NCI-H2227 treated with DMSO at 0.1 percent for 48 hours (cell line): ENCODE data around the gene JDP2.

Experiments
- DNase-seq: peaks from one replicate; lab custom pipeline; 2025; lab: John Stamatoyannopoulos, UW

JDP2 gene

GRCh38 chr14:75484711-75485429 is 57.0 kb downstream of the JDP2 start:
- no peak for DNase-seq

GRCh38 chr14:75486318-75486717 is 58.5 kb downstream of the JDP2 start:
- DNase-seq = no peak

GRCh38 chr14:75487155-75487671 is 59.4 kb downstream of the JDP2 start:
- no peak for DNase-seq

- no peak for DNase-seq
Observed at GRCh38 chr14:75489480-75489837, 61.6 kb downstream of the JDP2 start.

- DNase-seq = no peak
Observed at GRCh38 chr14:75491376-75491978, 63.7 kb downstream of the JDP2 start.

- DNase-seq = no peak
Observed at GRCh38 chr14:75492832-75493591, 65.2 kb downstream of the JDP2 start.

GRCh38 chr14:75493592-75494087 is 65.8 kb downstream of the JDP2 start:
- DNase-seq = no peak

- DNase-seq = no peak
Observed at GRCh38 chr14:75494896-75495295, 67.1 kb downstream of the JDP2 start.

GRCh38 chr14:75495399-75495798 is 67.6 kb downstream of the JDP2 start:
- no peak for DNase-seq

- DNase-seq = no peak
Observed at GRCh38 chr14:75495882-75496281, 68.1 kb downstream of the JDP2 start.

- DNase-seq = no peak
Observed at GRCh38 chr14:75496755-75497154, 68.9 kb downstream of the JDP2 start.

GRCh38 chr14:75497191-75497590 is 69.4 kb downstream of the JDP2 start:
- no peak for DNase-seq

- DNase-seq = no peak
Observed at GRCh38 chr14:75497701-75498100, 69.9 kb downstream of the JDP2 start.

- DNase-seq = no peak
Observed at GRCh38 chr14:75499084-75499875, 71.5 kb downstream of the JDP2 start.

GRCh38 chr14:75501080-75501479 is 73.3 kb downstream of the JDP2 start:
- no peak for DNase-seq

- DNase-seq = no peak
Observed at GRCh38 chr14:75504411-75504810, 76.6 kb downstream of the JDP2 start.

- DNase-seq = no peak
Observed at GRCh38 chr14:75506930-75507329, 79.1 kb downstream of the JDP2 start.

- no peak for DNase-seq
Observed at GRCh38 chr14:75510547-75510946, 82.7 kb downstream of the JDP2 start.

- no peak for DNase-seq
Observed at GRCh38 chr14:75511201-75511600, 83.4 kb downstream of the JDP2 start.

- no peak for DNase-seq
Observed at GRCh38 chr14:75513911-75514672, 86.3 kb downstream of the JDP2 start.
